ENCODE results near the gene G0S2.
A peak's percentile ranks its signal among the peaks of the same experiment; 100 is the strongest.

GRCh38 chr1:209692745-209693504, 17.7 kb downstream of the G0S2 start:
- TF ChIP-seq, protein P1, sequence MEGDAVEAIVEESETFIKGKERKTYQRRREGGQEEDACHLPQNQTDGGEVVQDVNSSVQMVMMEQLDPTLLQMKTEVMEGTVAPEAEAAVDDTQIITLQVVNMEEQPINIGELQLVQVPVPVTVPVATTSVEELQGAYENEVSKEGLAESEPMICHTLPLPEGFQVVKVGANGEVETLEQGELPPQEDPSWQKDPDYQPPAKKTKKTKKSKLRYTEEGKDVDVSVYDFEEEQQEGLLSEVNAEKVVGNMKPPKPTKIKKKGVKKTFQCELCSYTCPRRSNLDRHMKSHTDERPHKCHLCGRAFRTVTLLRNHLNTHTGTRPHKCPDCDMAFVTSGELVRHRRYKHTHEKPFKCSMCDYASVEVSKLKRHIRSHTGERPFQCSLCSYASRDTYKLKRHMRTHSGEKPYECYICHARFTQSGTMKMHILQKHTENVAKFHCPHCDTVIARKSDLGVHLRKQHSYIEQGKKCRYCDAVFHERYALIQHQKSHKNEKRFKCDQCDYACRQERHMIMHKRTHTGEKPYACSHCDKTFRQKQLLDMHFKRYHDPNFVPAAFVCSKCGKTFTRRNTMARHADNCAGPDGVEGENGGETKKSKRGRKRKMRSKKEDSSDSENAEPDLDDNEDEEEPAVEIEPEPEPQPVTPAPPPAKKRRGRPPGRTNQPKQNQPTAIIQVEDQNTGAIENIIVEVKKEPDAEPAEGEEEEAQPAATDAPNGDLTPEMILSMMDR (IDR thresholded peaks at IDR 0.05; ENCODE audit: insufficient read depth, low read length) = peak; percentile 76
- TF ChIP-seq REST (IDR thresholded peaks at IDR 0.05; ENCODE audit: insufficient replicate concordance, low read depth) (no peak), POLR2AphosphoS5 (IDR thresholded peaks at IDR 0.05; ENCODE audit: low read depth) (no peak), GABPA (IDR thresholded peaks at IDR 0.05; ENCODE audit: low read depth) (no peak)

Data from HL-60 (cell line).